Measurements from ENCODE around the gene ESYT2.

DNA sequence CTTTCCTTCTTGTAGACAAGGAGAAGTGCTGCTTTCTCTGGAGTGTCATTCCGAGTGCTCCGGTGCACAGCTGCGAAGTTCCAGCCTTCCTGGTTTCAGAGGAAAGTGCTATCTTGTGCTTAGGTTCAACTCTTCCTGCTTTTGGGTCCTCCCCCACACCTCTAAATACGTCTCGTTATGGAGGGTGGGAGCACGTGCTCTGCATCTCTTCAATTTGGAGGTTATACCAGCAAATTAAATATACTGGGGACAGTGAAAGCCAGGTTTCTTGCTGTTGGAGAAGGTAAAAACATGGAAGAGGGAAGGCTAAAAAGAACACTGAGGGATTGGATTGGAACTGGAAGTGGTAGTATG, 2.4 kb upstream of the ESYT2 start:
- TF ChIP-seq, protein P1, sequence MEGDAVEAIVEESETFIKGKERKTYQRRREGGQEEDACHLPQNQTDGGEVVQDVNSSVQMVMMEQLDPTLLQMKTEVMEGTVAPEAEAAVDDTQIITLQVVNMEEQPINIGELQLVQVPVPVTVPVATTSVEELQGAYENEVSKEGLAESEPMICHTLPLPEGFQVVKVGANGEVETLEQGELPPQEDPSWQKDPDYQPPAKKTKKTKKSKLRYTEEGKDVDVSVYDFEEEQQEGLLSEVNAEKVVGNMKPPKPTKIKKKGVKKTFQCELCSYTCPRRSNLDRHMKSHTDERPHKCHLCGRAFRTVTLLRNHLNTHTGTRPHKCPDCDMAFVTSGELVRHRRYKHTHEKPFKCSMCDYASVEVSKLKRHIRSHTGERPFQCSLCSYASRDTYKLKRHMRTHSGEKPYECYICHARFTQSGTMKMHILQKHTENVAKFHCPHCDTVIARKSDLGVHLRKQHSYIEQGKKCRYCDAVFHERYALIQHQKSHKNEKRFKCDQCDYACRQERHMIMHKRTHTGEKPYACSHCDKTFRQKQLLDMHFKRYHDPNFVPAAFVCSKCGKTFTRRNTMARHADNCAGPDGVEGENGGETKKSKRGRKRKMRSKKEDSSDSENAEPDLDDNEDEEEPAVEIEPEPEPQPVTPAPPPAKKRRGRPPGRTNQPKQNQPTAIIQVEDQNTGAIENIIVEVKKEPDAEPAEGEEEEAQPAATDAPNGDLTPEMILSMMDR (conservative IDR thresholded peaks at IDR 0.05) = no peak
- TF ChIP-seq EZH2 (IDR thresholded peaks at IDR 0.05; ENCODE audit: low read depth) = no peak
